ENCODE results near the gene HOXC9. TPM values are rescaled to one million over a fixed set of nuclear protein-coding genes. Genes with fewer than 3 reads are reported as not detected.
A peak's percentile ranks its signal among the peaks of the same experiment; 100 is the strongest.
"Not testable (repeated sequence)": the region's sequence is repeated elsewhere in the genome, so short reads cannot be mapped to it uniquely, and the experiment has no call there.

HOXC9 gene
- total RNA-seq, 4 donors from 2014 or later = 0.28 to 2.0 (median 0.44) TPM; not detected in 1

DNA sequence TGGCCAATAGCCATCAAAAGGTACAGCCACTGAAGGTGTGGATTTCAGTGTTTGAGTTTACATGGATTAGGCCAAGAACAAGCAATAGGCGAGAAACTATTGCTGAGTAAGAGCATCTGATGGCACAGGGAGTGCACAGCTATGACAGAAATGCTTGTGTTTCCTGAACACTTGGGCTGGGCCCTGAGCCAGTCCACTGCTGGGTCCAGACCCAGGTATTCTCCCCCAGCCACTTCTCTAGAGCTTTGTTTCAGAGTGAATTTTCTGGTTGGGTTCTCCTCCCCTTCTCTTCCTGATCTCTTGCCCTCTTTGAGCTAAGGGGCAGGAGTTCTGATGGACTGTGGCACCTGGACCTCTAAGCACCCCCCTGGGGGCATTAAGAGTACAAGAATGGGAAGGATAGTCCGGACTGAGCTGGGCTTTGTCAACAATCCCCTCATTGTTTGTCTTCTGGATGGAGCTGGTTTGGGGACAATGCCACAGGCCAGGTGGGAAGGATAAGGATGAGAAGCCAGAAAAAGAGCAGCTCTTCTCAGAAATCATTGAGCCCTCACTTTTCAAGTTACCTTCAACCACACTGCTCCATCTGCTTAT is 41.2 kb downstream of the HOXC9 start:
- no peak for DNase-seq (ENCODE audit: low spot score)
- no peak for ATAC-seq (ENCODE audit: low FRiP score)

DNA sequence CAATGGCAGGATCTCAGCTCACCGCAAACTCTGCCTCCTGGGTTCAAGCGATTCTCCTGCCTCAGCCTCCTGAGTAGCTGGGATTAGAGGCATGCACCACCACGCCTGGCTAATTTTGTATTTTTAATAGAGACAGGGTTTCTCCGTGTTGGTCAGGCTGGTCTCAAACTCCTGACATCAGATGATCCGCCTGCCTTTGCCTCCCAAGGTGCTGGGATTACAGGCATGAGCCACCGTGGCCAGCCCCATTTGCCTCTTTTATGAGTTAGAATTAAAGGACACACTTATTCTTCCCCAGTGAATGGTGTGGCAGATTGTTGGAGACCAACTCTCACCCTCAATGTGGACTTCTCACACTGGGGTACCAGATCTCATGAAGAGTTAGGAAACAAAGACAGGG is 42.1 kb downstream of the HOXC9 start:
- ATAC-seq (ENCODE audit: low FRiP score); DNase-seq (ENCODE audit: low spot score): not testable (repeated sequence)

More for the DNA sequence above, 41.2 kb downstream of the HOXC9 start:
- TF ChIP-seq, protein P1, sequence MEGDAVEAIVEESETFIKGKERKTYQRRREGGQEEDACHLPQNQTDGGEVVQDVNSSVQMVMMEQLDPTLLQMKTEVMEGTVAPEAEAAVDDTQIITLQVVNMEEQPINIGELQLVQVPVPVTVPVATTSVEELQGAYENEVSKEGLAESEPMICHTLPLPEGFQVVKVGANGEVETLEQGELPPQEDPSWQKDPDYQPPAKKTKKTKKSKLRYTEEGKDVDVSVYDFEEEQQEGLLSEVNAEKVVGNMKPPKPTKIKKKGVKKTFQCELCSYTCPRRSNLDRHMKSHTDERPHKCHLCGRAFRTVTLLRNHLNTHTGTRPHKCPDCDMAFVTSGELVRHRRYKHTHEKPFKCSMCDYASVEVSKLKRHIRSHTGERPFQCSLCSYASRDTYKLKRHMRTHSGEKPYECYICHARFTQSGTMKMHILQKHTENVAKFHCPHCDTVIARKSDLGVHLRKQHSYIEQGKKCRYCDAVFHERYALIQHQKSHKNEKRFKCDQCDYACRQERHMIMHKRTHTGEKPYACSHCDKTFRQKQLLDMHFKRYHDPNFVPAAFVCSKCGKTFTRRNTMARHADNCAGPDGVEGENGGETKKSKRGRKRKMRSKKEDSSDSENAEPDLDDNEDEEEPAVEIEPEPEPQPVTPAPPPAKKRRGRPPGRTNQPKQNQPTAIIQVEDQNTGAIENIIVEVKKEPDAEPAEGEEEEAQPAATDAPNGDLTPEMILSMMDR (IDR thresholded peaks at IDR 0.05) = no peak

DNA sequence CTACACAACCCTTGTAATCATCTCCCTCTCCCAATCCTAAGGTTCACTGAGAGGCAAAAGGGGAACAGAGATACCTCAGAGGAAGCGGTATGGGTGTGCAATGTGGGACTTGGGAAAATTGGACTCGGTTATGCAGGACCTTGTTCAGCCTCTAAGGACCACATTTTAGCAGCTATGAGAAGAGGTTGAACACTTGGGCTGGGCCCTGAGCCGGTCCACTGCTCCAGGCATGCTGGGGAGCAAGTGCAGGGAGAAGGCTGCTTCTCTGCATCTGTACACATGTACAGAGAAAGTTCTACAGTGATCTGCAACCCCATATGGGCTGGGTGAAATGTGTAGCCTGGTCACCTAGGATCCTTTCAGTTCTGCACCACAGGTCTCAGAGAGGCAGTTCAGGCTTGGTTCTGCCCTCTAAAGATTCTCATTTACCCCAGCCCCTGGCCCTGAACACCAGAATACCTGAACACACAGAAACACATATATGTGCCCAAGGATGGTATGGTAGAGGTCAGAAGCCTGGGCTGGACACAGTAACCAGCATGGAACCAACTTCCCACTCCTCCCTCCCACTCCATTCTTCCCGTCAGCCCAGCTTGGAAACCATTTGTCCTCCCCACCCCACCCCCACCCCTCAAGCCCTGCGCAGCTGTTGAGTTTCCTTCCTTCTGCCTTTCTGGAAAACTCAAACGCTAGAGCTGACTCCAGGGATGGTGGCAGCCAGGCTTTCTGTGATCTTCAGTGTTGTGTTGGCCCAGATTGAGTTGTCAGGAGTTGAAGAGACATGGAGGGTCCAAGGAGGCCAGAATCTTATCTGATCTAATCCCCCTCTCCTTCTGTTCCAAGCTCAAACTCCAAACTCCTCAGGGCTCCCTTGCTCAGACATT is 43.3 kb downstream of the HOXC9 start:
- ATAC-seq (ENCODE audit: low FRiP score) (no peak), DNase-seq (ENCODE audit: low spot score) (no peak)
- TF ChIP-seq, protein P1 (IDR thresholded peaks at IDR 0.05) = no peak

DNA sequence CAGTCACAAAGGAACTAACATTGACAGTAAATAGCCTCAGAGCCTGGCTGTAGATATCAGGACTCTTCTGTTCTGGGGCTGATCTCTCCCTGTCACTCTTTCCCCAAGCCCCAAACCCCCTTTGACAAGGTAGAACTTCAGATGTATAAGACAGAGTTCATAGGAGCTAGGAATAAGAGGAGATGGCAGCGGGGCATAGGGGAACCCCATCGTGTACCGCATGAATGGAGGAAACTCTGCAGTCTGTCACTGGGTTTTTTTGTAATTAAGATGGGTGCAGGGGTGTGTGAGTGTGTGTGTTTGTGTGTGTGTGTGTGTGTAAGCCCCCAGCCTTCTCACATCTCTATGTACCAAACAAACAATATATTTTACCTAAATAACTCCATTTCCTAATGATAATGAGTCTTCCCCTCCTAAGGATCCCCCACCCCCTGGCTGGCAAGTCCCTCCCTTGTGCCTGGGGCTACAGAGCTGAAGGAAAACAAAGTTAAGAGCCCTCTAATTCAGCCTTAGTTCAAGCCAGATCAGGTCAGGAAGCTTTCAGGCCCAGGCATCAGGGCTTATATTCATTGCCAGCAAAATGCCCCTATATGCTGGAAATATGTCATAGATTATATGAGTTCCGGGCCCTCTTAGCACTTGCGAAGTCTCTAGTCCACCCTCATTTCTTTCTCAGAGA is 44.6 kb downstream of the HOXC9 start:
- DNase-seq (ENCODE audit: low spot score) (no peak), ATAC-seq (ENCODE audit: low FRiP score) (no peak)
- TF ChIP-seq, protein P1 (IDR thresholded peaks at IDR 0.05) = no peak

DNA sequence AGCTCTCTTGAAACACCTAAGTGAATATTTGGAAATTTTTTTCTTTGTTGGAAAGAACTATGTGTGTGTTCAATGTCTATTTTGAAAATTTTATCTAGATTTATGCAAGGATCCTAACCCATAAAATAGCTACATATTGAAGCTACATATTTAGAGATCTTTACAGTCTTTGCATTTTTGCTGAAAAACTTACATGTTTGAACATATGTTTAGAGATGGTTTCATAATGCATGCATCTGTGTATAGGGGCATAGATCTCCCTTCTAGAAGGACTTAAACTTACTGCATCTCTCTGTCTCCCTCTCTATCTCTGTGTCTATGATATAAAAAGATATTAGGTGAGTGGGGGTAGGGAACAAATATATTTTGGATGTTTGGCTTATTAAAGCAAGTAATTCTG is 45.4 kb downstream of the HOXC9 start:
- ATAC-seq (ENCODE audit: low FRiP score) (no peak), DNase-seq (ENCODE audit: low spot score) (no peak)
- TF ChIP-seq, protein P1 (IDR thresholded peaks at IDR 0.05) = no peak

DNA sequence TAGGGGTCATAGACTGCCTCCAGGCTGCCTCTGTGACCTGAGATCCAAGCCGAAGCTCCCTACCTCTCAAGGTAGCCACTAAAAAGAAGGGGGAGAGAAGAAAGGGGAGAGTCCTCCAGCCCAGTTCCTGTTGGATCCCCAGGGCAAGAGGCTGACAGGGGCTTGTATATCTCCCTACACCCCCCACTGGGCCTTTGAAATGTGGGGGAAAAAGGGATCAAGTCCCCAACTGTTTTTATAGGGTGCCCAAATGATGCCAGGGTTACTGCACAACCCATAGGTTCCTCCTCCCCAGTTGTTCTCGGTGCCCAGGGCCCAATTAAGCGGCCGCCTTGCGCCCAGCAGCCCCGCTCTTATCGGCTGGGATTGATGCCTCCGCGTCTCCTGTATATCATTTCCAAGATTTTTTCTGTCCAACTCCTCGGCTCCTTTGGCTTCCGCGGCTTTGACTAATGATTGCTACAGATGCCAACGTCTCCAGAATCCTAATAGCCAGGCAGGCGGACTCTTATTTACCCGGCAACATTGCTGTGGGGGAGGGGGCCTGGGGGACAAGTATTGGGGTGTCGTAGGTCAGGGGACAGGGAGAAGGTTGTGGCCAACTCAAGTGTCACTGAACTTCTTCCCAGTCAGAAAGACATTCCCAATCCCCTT is 46.0 kb downstream of the HOXC9 start:
- TF ChIP-seq, protein P1 (IDR thresholded peaks at IDR 0.05) = no peak
- DNase-seq (ENCODE audit: low spot score) (no peak), ATAC-seq (ENCODE audit: low FRiP score) (peak; percentile 15)

DNA sequence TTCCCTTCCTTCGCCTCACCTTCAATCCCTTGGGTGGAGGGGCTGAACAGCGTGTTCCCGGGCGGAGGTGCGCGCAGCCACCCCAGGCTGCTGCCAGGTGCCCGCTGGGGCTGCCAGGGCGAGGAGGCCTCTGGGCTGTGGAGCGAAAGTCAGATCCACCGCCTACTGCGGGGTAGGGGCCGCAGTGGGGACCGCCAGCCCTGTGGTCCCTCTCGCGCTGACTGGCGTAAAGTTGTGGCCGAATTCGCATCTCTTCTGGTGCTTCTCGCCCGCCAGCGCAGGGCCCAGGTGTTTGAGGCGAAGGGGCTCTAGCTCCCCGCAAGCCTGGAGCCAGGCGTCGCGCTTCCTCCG is 46.8 kb downstream of the HOXC9 start:
- no peak for ATAC-seq (ENCODE audit: low FRiP score)
- no peak for DNase-seq (ENCODE audit: low spot score)

More for the DNA sequence above, 46.8 kb downstream of the HOXC9 start:
- TF ChIP-seq, protein P1 (IDR thresholded peaks at IDR 0.05) = no peak
